HEK293 (cell line): Measurements from ENCODE around the gene TBXA2R.

ENCODE experiments used
- CTCF ChIA-PET: fragments of 350-600 bp; formaldehyde crosslinking; extraction: SDS; loops from one replicate; lab custom pipeline; 2021; ENCODE audit warnings: antibody characterized with exemption; lab: Yijun Ruan, JAX
- POLR2A ChIA-PET: fragments of 300-600 bp; formaldehyde crosslinking; extraction: SDS; loops from one replicate; lab custom pipeline; 2020; ENCODE audit warnings: antibody characterized with exemption, inconsistent platforms; lab: Yijun Ruan, JAX
- H3K27ac ChIP-seq: fragments of 200-500 bp; sonication (Bioruptor generic); 2 replicates; pipeline ENCODE4 v1.5.1; 2014; ENCODE audit warnings: low read depth, low read length, control low read depth, inconsistent platforms; ENCODE audit errors: extremely low read depth
- H3K36me3 ChIP-seq, 2 experiments: fragments of 200-500 bp in 1 of 2; sonication (Bioruptor generic) in 1 of 2; 1 replicate in 1 of 2; 2 replicates in 1 of 2; pipeline ENCODE4 v1.5.1; 2014 to 2017; ENCODE audit warnings: inconsistent platforms in 2 of 2, low read length in 2 of 2; ENCODE audit not compliant: control insufficient read depth in 2 of 2, insufficient read depth in 1 of 2
- H3K4me1 ChIP-seq: fragments of 200-500 bp; sonication (Bioruptor generic); 2 replicates; pipeline ENCODE4 v1.5.1; 2014; ENCODE audit warnings: mild to moderate bottlenecking, low read length, inconsistent platforms; ENCODE audit not compliant: control insufficient read depth, insufficient read depth
- H3K4me3 ChIP-seq: 2 replicates; pipeline ENCODE4 v1.5.1; 2011; ENCODE audit warnings: low read depth, mild to moderate bottlenecking, control low read depth, low read length, moderate library complexity
- H3K9me3 ChIP-seq: fragments of 200-500 bp; sonication (Bioruptor generic); 2 replicates; pipeline ENCODE4 v1.5.1; 2014; ENCODE audit warnings: low read depth, low read length, inconsistent platforms; ENCODE audit not compliant: control insufficient read depth, insufficient read depth
- FEZF1 ChIP-seq: fragments of 450-650 bp; formaldehyde crosslinking; IDR thresholded peaks from 2 replicates; pipeline ENCODE4 v1.5.1; 2016; ENCODE audit warnings: missing biosample characterization, missing genetic modification characterization
- PBX3 ChIP-seq: sonication (generic); formaldehyde crosslinking; IDR thresholded peaks from 2 replicates; pipeline ENCODE4 v1.8.1; 2022; ENCODE audit warnings: mild to moderate bottlenecking, moderate library complexity, missing genetic modification reagents
- REPIN1 ChIP-seq: fragments of 450-650 bp; formaldehyde crosslinking; IDR thresholded peaks from 2 replicates; pipeline ENCODE4 v1.5.1; 2017; ENCODE audit warnings: missing biosample characterization, missing genetic modification characterization, low read depth
- TRIM28 ChIP-seq: IDR thresholded peaks from 2 replicates; pipeline ENCODE4 v1.6.1; 2011; ENCODE audit warnings: low read length, control low read depth, borderline replicate concordance
- ZBTB17 ChIP-seq: fragments of 450-650 bp; formaldehyde crosslinking; IDR thresholded peaks from 2 replicates; pipeline ENCODE4 v1.5.1; 2016; ENCODE audit warnings: missing biosample characterization, missing genetic modification characterization
- ZNF148 ChIP-seq: fragments of 450-650 bp; formaldehyde crosslinking; IDR thresholded peaks from 2 replicates; pipeline ENCODE4 v1.5.0; 2017; ENCODE audit warnings: missing biosample characterization, missing genetic modification characterization, borderline replicate concordance
- ZNF157 ChIP-seq: fragments of 450-650 bp; formaldehyde crosslinking; IDR thresholded peaks from 2 replicates; pipeline ENCODE4 v1.5.1; 2016; ENCODE audit warnings: missing biosample characterization, missing genetic modification characterization
- ZNF266 ChIP-seq: fragments of 450-650 bp; formaldehyde crosslinking; IDR thresholded peaks from 2 replicates; pipeline ENCODE4 v1.5.1; 2016; ENCODE audit warnings: missing biosample characterization, missing genetic modification characterization, low read depth
- ZNF416 ChIP-seq: fragments of 450-650 bp; formaldehyde crosslinking; IDR thresholded peaks from 2 replicates; pipeline ENCODE4 v1.5.1; 2016; ENCODE audit warnings: missing biosample characterization, missing genetic modification characterization
- ZNF513 ChIP-seq: fragments of 450-650 bp; IDR thresholded peaks from 2 replicates; pipeline ENCODE4 v1.5.1; 2018; ENCODE audit warnings: missing biosample characterization, missing genetic modification characterization
- ZNF555 ChIP-seq: fragments of 450-650 bp; formaldehyde crosslinking; conservative IDR thresholded peaks from 2 replicates; pipeline ENCODE4 v1.5.1; 2017; ENCODE audit warnings: missing biosample characterization, mild to moderate bottlenecking, missing genetic modification characterization, inconsistent platforms
- ZNF558 ChIP-seq: fragments of 450-650 bp; formaldehyde crosslinking; IDR thresholded peaks from 2 replicates; pipeline ENCODE4 v1.5.1; 2016; ENCODE audit warnings: missing biosample characterization, missing genetic modification characterization
- ZNF645 ChIP-seq: fragments of 450-650 bp; formaldehyde crosslinking; IDR thresholded peaks from 2 replicates; pipeline ENCODE4; 2016; ENCODE audit warnings: missing biosample characterization, missing genetic modification characterization
- ZNF654 ChIP-seq: fragments of 450-650 bp; formaldehyde crosslinking; IDR thresholded peaks from 2 replicates; pipeline ENCODE4 v1.5.1; 2016; ENCODE audit warnings: low read depth, missing biosample characterization, missing genetic modification characterization
- ZNF837 ChIP-seq: fragments of 450-650 bp; formaldehyde crosslinking; IDR thresholded peaks from 2 replicates; pipeline ENCODE4 v1.5.1; 2016; ENCODE audit warnings: missing biosample characterization, missing genetic modification characterization
- TF ChIP-seq, protein P1 (sequence below): fragments of 450-650 bp; formaldehyde crosslinking; IDR thresholded peaks from 2 replicates; pipeline ENCODE4 v1.5.1; 2016; ENCODE audit warnings: missing biosample characterization, missing genetic modification characterization
- TF ChIP-seq, protein P2 (sequence below): fragments of 450-650 bp; formaldehyde crosslinking; IDR thresholded peaks from 2 replicates; pipeline ENCODE4 v1.5.1; 2016; ENCODE audit warnings: missing biosample characterization, missing genetic modification characterization

Gene TBXA2R

GRCh38 chr19:3601021-3601420 lies 5.7 kb downstream of the TBXA2R start:
- Histone ChIP-seq H3K4me3 (no peak overlapping the region), H3K36me3 (no peaks in the 10 kb centered on the region; a peak in 1 of 3 replicates), H3K27ac (no peak overlapping the region), H3K4me1 (no peaks in the 10 kb centered on the region), H3K9me3 (no peaks in the 10 kb centered on the region)
- CTCF ChIA-PET: interaction anchor here (0.6 to 1.6 kb wide), 3 partner anchors 18 to 296 kb away, joined by 3 to 6 read pairs (median 4); no protein-coding TSS in a partner anchor
- no peak for TF ChIP-seq TRIM28
- TF ChIP-seq ZNF266: no peak
- TF ChIP-seq ZNF654 (tag by site-specific recombination): no peak
- no peak for TF ChIP-seq ZNF416 (tag by site-specific recombination)
- no peak for TF ChIP-seq REPIN1 (tag by site-specific recombination)
- TF ChIP-seq, protein P1, sequence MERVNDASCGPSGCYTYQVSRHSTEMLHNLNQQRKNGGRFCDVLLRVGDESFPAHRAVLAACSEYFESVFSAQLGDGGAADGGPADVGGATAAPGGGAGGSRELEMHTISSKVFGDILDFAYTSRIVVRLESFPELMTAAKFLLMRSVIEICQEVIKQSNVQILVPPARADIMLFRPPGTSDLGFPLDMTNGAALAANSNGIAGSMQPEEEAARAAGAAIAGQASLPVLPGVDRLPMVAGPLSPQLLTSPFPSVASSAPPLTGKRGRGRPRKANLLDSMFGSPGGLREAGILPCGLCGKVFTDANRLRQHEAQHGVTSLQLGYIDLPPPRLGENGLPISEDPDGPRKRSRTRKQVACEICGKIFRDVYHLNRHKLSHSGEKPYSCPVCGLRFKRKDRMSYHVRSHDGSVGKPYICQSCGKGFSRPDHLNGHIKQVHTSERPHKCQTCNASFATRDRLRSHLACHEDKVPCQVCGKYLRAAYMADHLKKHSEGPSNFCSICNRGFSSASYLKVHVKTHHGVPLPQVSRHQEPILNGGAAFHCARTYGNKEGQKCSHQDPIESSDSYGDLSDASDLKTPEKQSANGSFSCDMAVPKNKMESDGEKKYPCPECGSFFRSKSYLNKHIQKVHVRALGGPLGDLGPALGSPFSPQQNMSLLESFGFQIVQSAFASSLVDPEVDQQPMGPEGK: no peak
- no peak for TF ChIP-seq ZNF513 (tag by site-specific recombination)
- no peak for TF ChIP-seq ZNF148
- TF ChIP-seq FEZF1 (tag by site-specific recombination): no peak
- no peak for TF ChIP-seq ZNF645 (tag by site-specific recombination)
- TF ChIP-seq ZNF555 (tag by site-specific recombination): no peak
- no peak for TF ChIP-seq ZNF558 (tag by site-specific recombination)
- TF ChIP-seq ZNF157 (tag by site-specific recombination): no peak
- no peak for TF ChIP-seq PBX3 (CRISPR knock-in tag)
- TF ChIP-seq ZNF837 (tag by site-specific recombination): no peak
- TF ChIP-seq, protein P2, sequence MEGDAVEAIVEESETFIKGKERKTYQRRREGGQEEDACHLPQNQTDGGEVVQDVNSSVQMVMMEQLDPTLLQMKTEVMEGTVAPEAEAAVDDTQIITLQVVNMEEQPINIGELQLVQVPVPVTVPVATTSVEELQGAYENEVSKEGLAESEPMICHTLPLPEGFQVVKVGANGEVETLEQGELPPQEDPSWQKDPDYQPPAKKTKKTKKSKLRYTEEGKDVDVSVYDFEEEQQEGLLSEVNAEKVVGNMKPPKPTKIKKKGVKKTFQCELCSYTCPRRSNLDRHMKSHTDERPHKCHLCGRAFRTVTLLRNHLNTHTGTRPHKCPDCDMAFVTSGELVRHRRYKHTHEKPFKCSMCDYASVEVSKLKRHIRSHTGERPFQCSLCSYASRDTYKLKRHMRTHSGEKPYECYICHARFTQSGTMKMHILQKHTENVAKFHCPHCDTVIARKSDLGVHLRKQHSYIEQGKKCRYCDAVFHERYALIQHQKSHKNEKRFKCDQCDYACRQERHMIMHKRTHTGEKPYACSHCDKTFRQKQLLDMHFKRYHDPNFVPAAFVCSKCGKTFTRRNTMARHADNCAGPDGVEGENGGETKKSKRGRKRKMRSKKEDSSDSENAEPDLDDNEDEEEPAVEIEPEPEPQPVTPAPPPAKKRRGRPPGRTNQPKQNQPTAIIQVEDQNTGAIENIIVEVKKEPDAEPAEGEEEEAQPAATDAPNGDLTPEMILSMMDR (tag by site-specific recombination): no peak
- TF ChIP-seq ZBTB17 (tag by site-specific recombination): no peak
- POLR2A ChIA-PET: interaction anchor here (0.7 kb wide), 1 partner anchor 23 kb away, joined by 7 read pairs; no protein-coding TSS in a partner anchor
